ENCODE results near the gene GABBR2.

GABBR2 gene

GRCh38 chr9:98415782-98416181 is 293.0 kb downstream of the GABBR2 start:
- Mint-ChIP-seq H3K36me3 (ENCODE audit: low read depth) (no peaks in the 10 kb centered on the region), H3K9me3 (no peaks in the 10 kb centered on the region), H3K4me3 (no peak overlapping the region), H3K4me1 (ENCODE audit: low read depth) (no peaks in the 10 kb centered on the region), H3K27me3 (peaks cover 14% of the 10 kb centered on the region), H3K27ac (no peak overlapping the region)
- no peak for DNase-seq

- Mint-ChIP-seq H3K4me1 (ENCODE audit: low read depth) (no peaks in the 10 kb centered on the region), H3K27ac (no peak overlapping the region), H3K27me3 (peaks cover 15% of the 10 kb centered on the region), H3K4me3 (no peak overlapping the region), H3K36me3 (ENCODE audit: low read depth) (no peaks in the 10 kb centered on the region), H3K9me3 (no peaks in the 10 kb centered on the region)
- no peak for DNase-seq
Observed at GRCh38 chr9:98413084-98413483, 295.7 kb downstream of the GABBR2 start.

- no peak for DNase-seq
- Mint-ChIP-seq H3K4me3 (no peak overlapping the region), H3K27me3 (peaks cover 15% of the 10 kb centered on the region), H3K9me3 (no peaks in the 10 kb centered on the region), H3K27ac (no peak overlapping the region), H3K36me3 (ENCODE audit: low read depth) (no peaks in the 10 kb centered on the region), H3K4me1 (ENCODE audit: low read depth) (no peaks in the 10 kb centered on the region)
Observed at GRCh38 chr9:98412101-98412842, 296.5 kb downstream of the GABBR2 start.

- Mint-ChIP-seq H3K27ac (no peak overlapping the region), H3K27me3 (peaks cover 12% of the 10 kb centered on the region), H3K4me1 (ENCODE audit: low read depth) (no peaks in the 10 kb centered on the region), H3K9me3 (no peaks in the 10 kb centered on the region), H3K4me3 (no peak overlapping the region), H3K36me3 (ENCODE audit: low read depth) (no peaks in the 10 kb centered on the region)
- DNase-seq, result no peak
Observed at GRCh38 chr9:98410185-98410697, 298.5 kb downstream of the GABBR2 start.

- H3K27ac Mint-ChIP-seq, result no peak overlapping the region
- H3K9me3 Mint-ChIP-seq, result no peaks in the 10 kb centered on the region
- no peaks in the 10 kb centered on the region for H3K36me3 Mint-ChIP-seq (ENCODE audit: low read depth)
- no peaks in the 10 kb centered on the region for H3K4me1 Mint-ChIP-seq (ENCODE audit: low read depth)
- no peak for DNase-seq
- H3K27me3 Mint-ChIP-seq, result peaks cover 12% of the 10 kb centered on the region
- H3K4me3 Mint-ChIP-seq, result no peak overlapping the region
Observed at GRCh38 chr9:98409719-98410118, 299.0 kb downstream of the GABBR2 start.

GRCh38 chr9:98406469-98406868 is 302.3 kb downstream of the GABBR2 start:
- DNase-seq, result no peak
- no peaks in the 10 kb centered on the region for H3K4me1 Mint-ChIP-seq (ENCODE audit: low read depth)
- H3K27ac Mint-ChIP-seq, result no peak overlapping the region
- H3K4me3 Mint-ChIP-seq, result no peak overlapping the region
- no peaks in the 10 kb centered on the region for H3K9me3 Mint-ChIP-seq
- H3K36me3 Mint-ChIP-seq (ENCODE audit: low read depth), result no peaks in the 10 kb centered on the region
- peaks cover 8% of the 10 kb centered on the region for H3K27me3 Mint-ChIP-seq

GRCh38 chr9:98404237-98404636 is 304.5 kb downstream of the GABBR2 start:
- H3K27me3 Mint-ChIP-seq, result peaks cover 6% of the 10 kb centered on the region
- DNase-seq, result no peak
- no peak overlapping the region for H3K27ac Mint-ChIP-seq
- H3K36me3 Mint-ChIP-seq (ENCODE audit: low read depth), result no peaks in the 10 kb centered on the region
- H3K4me1 Mint-ChIP-seq (ENCODE audit: low read depth), result no peaks in the 10 kb centered on the region
- no peaks in the 10 kb centered on the region for H3K9me3 Mint-ChIP-seq
- H3K4me3 Mint-ChIP-seq, result no peak overlapping the region

GRCh38 chr9:98403715-98404114 is 305.0 kb downstream of the GABBR2 start:
- DNase-seq, result no peak
- Mint-ChIP-seq H3K4me3 (no peak overlapping the region), H3K36me3 (ENCODE audit: low read depth) (no peaks in the 10 kb centered on the region), H3K27me3 (peaks cover 8% of the 10 kb centered on the region), H3K4me1 (ENCODE audit: low read depth) (no peaks in the 10 kb centered on the region), H3K27ac (no peak overlapping the region), H3K9me3 (no peaks in the 10 kb centered on the region)

- no peaks in the 10 kb centered on the region for H3K9me3 Mint-ChIP-seq
- H3K27me3 Mint-ChIP-seq, result peaks cover 19% of the 10 kb centered on the region
- H3K27ac Mint-ChIP-seq, result no peak overlapping the region
- no peak for DNase-seq
- H3K36me3 Mint-ChIP-seq (ENCODE audit: low read depth), result no peaks in the 10 kb centered on the region
- no peaks in the 10 kb centered on the region for H3K4me1 Mint-ChIP-seq (ENCODE audit: low read depth)
- H3K4me3 Mint-ChIP-seq, result no peak overlapping the region
Observed at GRCh38 chr9:98402019-98402840, 306.5 kb downstream of the GABBR2 start.

- no peak overlapping the region for H3K27ac Mint-ChIP-seq
- no peaks in the 10 kb centered on the region for H3K9me3 Mint-ChIP-seq
- H3K4me1 Mint-ChIP-seq (ENCODE audit: low read depth), result no peaks in the 10 kb centered on the region
- no peaks in the 10 kb centered on the region for H3K36me3 Mint-ChIP-seq (ENCODE audit: low read depth)
- no peak overlapping the region for H3K4me3 Mint-ChIP-seq
- peaks cover 19% of the 10 kb centered on the region for H3K27me3 Mint-ChIP-seq
- no peak for DNase-seq
Observed at GRCh38 chr9:98401140-98402018, 307.4 kb downstream of the GABBR2 start.

GRCh38 chr9:98399950-98400683 is 308.6 kb downstream of the GABBR2 start:
- peaks cover 24% of the 10 kb centered on the region for H3K27me3 Mint-ChIP-seq
- no peaks in the 10 kb centered on the region for H3K4me1 Mint-ChIP-seq (ENCODE audit: low read depth)
- no peak overlapping the region for H3K4me3 Mint-ChIP-seq
- no peaks in the 10 kb centered on the region for H3K9me3 Mint-ChIP-seq
- DNase-seq, result no peak
- no peak overlapping the region for H3K27ac Mint-ChIP-seq
- H3K36me3 Mint-ChIP-seq (ENCODE audit: low read depth), result no peaks in the 10 kb centered on the region

- peaks cover 26% of the 10 kb centered on the region for H3K27me3 Mint-ChIP-seq
- no peaks in the 10 kb centered on the region for H3K9me3 Mint-ChIP-seq
- H3K36me3 Mint-ChIP-seq (ENCODE audit: low read depth), result no peaks in the 10 kb centered on the region
- H3K27ac Mint-ChIP-seq, result no peak overlapping the region
- DNase-seq, result no peak
- no peak overlapping the region for H3K4me3 Mint-ChIP-seq
- peaks cover 6% of the 10 kb centered on the region for H3K4me1 Mint-ChIP-seq (ENCODE audit: low read depth)
Observed at GRCh38 chr9:98396656-98397055, 312.1 kb downstream of the GABBR2 start.

GRCh38 chr9:98396236-98396635 is 312.5 kb downstream of the GABBR2 start:
- Mint-ChIP-seq H3K36me3 (ENCODE audit: low read depth) (no peaks in the 10 kb centered on the region), H3K4me3 (no peak overlapping the region), H3K9me3 (no peaks in the 10 kb centered on the region), H3K4me1 (ENCODE audit: low read depth) (peaks cover 10% of the 10 kb centered on the region), H3K27ac (no peak overlapping the region), H3K27me3 (peaks cover 26% of the 10 kb centered on the region)
- no peak for DNase-seq

GRCh38 chr9:98391867-98392266 is 316.9 kb downstream of the GABBR2 start:
- DNase-seq, result no peak
- no peaks in the 10 kb centered on the region for H3K36me3 Mint-ChIP-seq (ENCODE audit: low read depth)
- H3K4me3 Mint-ChIP-seq, result no peak overlapping the region
- H3K9me3 Mint-ChIP-seq, result no peaks in the 10 kb centered on the region
- H3K4me1 Mint-ChIP-seq (ENCODE audit: low read depth), result peaks cover 11% of the 10 kb centered on the region
- peak overlapping the region; percentile 15 for H3K27ac Mint-ChIP-seq
- H3K27me3 Mint-ChIP-seq, result peaks cover 7% of the 10 kb centered on the region

Data from activated T-cell treated with anti-CD3 and anti-CD28 coated beads, Interleukin-2, amount 50 U/mL, for 24 hours (primary cell).